Central memory CD8-positive, alpha-beta T cell (primary cell): Measurements from ENCODE around the gene REEP5.

Experiments used
- ATAC-seq: fragments of 150-1000 bp; cut with Tn5 transposase; replicated peaks from 2 replicates; pipeline ENCODE4 v1.10.0; 2022; ENCODE audit warnings: mild to moderate bottlenecking, moderate FRiP score, moderate number of reproducible peaks; ENCODE audit not compliant: poor library complexity, severe bottlenecking; ENCODE audit errors: extremely low read depth
- DNase-seq, 2 donors: peaks; one replicate each; pipeline ENCODE4 v3.0.0; 2021; ENCODE audit warnings: low spot score in 2 of 2
- H3K27ac Mint-ChIP-seq: one replicate; pipeline ENCODE4 v1.8.0; 2022; ENCODE audit warnings: low read depth, mild to moderate bottlenecking, moderate library complexity, mixed read lengths
- H3K27me3 Mint-ChIP-seq: one replicate; pipeline ENCODE4 v1.8.0; 2022; ENCODE audit warnings: mixed read lengths
- H3K36me3 Mint-ChIP-seq: one replicate; pipeline ENCODE4 v1.8.0; 2022; ENCODE audit warnings: mild to moderate bottlenecking, moderate library complexity, mixed read lengths; ENCODE audit not compliant: insufficient read depth
- H3K4me1 Mint-ChIP-seq: one replicate; pipeline ENCODE4 v1.8.0; 2022; ENCODE audit warnings: mixed read lengths
- H3K4me3 Mint-ChIP-seq: one replicate; pipeline ENCODE4 v1.8.0; 2022; ENCODE audit warnings: mild to moderate bottlenecking, moderate library complexity, mixed read lengths
- H3K9me3 Mint-ChIP-seq: one replicate; pipeline ENCODE4 v1.8.0; 2022; ENCODE audit warnings: mixed read lengths

The REEP5 gene

GRCh38 chr5:112923148-112923917 is 1.3 kb upstream of the REEP5 start:
- Mint-ChIP-seq H3K27me3 (no peaks in the 10 kb centered on the region), H3K4me1 (peaks cover 50% of the 10 kb centered on the region), H3K36me3 (peaks cover 19% of the 10 kb centered on the region), H3K9me3 (no peaks in the 10 kb centered on the region), H3K4me3 (peak overlapping the region; percentile 82), H3K27ac (peak overlapping the region; percentile 98)
- ATAC-seq (peak; percentile 73), DNase-seq (peak; percentile 30 to 67)

- Mint-ChIP-seq H3K36me3 (peaks cover 25% of the 10 kb centered on the region), H3K27me3 (no peaks in the 10 kb centered on the region), H3K27ac (peak overlapping the region; percentile 98), H3K4me1 (peaks cover 69% of the 10 kb centered on the region), H3K9me3 (no peaks in the 10 kb centered on the region), H3K4me3 (peak overlapping the region; percentile 82)
- ATAC-seq: peak; percentile 16
- DNase-seq: peak; percentile 33
Measured at GRCh38 chr5:112921026-112921832, 798 bp downstream of the REEP5 start.

GRCh38 chr5:112919972-112920371 is 2.1 kb downstream of the REEP5 start:
- no peak for DNase-seq
- H3K4me3 Mint-ChIP-seq: peak overlapping the region; percentile 82
- no peaks in the 10 kb centered on the region for H3K9me3 Mint-ChIP-seq
- H3K4me1 Mint-ChIP-seq: peaks cover 81% of the 10 kb centered on the region
- ATAC-seq: no peak
- H3K27me3 Mint-ChIP-seq: no peaks in the 10 kb centered on the region
- peaks cover 32% of the 10 kb centered on the region for H3K36me3 Mint-ChIP-seq
- no peak overlapping the region for H3K27ac Mint-ChIP-seq

GRCh38 chr5:112918679-112919078 is 3.3 kb downstream of the REEP5 start:
- no peaks in the 10 kb centered on the region for H3K27me3 Mint-ChIP-seq
- H3K4me3 Mint-ChIP-seq: peak overlapping the region; percentile 40
- DNase-seq: no peak
- ATAC-seq: no peak
- H3K27ac Mint-ChIP-seq: no peak overlapping the region
- peaks cover 37% of the 10 kb centered on the region for H3K36me3 Mint-ChIP-seq
- peaks cover 78% of the 10 kb centered on the region for H3K4me1 Mint-ChIP-seq
- no peaks in the 10 kb centered on the region for H3K9me3 Mint-ChIP-seq

- H3K9me3 Mint-ChIP-seq: no peaks in the 10 kb centered on the region
- peaks cover 76% of the 10 kb centered on the region for H3K4me1 Mint-ChIP-seq
- H3K27me3 Mint-ChIP-seq: no peaks in the 10 kb centered on the region
- peaks cover 32% of the 10 kb centered on the region for H3K36me3 Mint-ChIP-seq
- H3K4me3 Mint-ChIP-seq: peak overlapping the region; percentile 19
- no peak for ATAC-seq
- no peak for DNase-seq
- H3K27ac Mint-ChIP-seq: peak overlapping the region; percentile 2
Measured at GRCh38 chr5:112918136-112918535, 3.9 kb downstream of the REEP5 start.

GRCh38 chr5:112917453-112917995 is 4.5 kb downstream of the REEP5 start:
- no peaks in the 10 kb centered on the region for H3K9me3 Mint-ChIP-seq
- DNase-seq (no peak), ATAC-seq (no peak)
- H3K4me1 Mint-ChIP-seq: peaks cover 76% of the 10 kb centered on the region
- peak overlapping the region; percentile 2 for H3K27ac Mint-ChIP-seq
- H3K4me3 Mint-ChIP-seq: peak overlapping the region; percentile 19
- H3K36me3 Mint-ChIP-seq: peaks cover 29% of the 10 kb centered on the region
- H3K27me3 Mint-ChIP-seq: no peaks in the 10 kb centered on the region

GRCh38 chr5:112915831-112916230 is 6.2 kb downstream of the REEP5 start:
- Mint-ChIP-seq H3K27me3 (no peaks in the 10 kb centered on the region), H3K36me3 (peaks cover 25% of the 10 kb centered on the region), H3K4me3 (peak overlapping the region; percentile 27), H3K27ac (peak overlapping the region; percentile 58), H3K9me3 (no peaks in the 10 kb centered on the region), H3K4me1 (peaks cover 84% of the 10 kb centered on the region)
- ATAC-seq (peak; percentile 78), DNase-seq (no peak)

GRCh38 chr5:112914584-112914983 is 7.4 kb downstream of the REEP5 start:
- no peak for DNase-seq
- Mint-ChIP-seq H3K27me3 (no peaks in the 10 kb centered on the region), H3K9me3 (no peaks in the 10 kb centered on the region), H3K4me1 (peaks cover 76% of the 10 kb centered on the region), H3K4me3 (no peak overlapping the region), H3K27ac (no peak overlapping the region), H3K36me3 (peaks cover 32% of the 10 kb centered on the region)
- ATAC-seq: no peak

GRCh38 chr5:112910529-112910928 is 11.5 kb downstream of the REEP5 start:
- DNase-seq (no peak), ATAC-seq (no peak)
- H3K9me3 Mint-ChIP-seq: no peaks in the 10 kb centered on the region
- no peaks in the 10 kb centered on the region for H3K27me3 Mint-ChIP-seq
- H3K4me1 Mint-ChIP-seq: peaks cover 59% of the 10 kb centered on the region
- H3K36me3 Mint-ChIP-seq: peaks cover 38% of the 10 kb centered on the region
- H3K27ac Mint-ChIP-seq: no peak overlapping the region
- no peak overlapping the region for H3K4me3 Mint-ChIP-seq

GRCh38 chr5:112908854-112909253 is 13.2 kb downstream of the REEP5 start:
- DNase-seq (no peak), ATAC-seq (no peak)
- no peaks in the 10 kb centered on the region for H3K9me3 Mint-ChIP-seq
- peaks cover 51% of the 10 kb centered on the region for H3K4me1 Mint-ChIP-seq
- H3K27ac Mint-ChIP-seq: peak overlapping the region; percentile 29
- H3K36me3 Mint-ChIP-seq: peaks cover 32% of the 10 kb centered on the region
- H3K27me3 Mint-ChIP-seq: no peaks in the 10 kb centered on the region
- no peak overlapping the region for H3K4me3 Mint-ChIP-seq

- ATAC-seq (no peak), DNase-seq (no peak)
- H3K27me3 Mint-ChIP-seq: no peaks in the 10 kb centered on the region
- no peak overlapping the region for H3K4me3 Mint-ChIP-seq
- H3K9me3 Mint-ChIP-seq: no peaks in the 10 kb centered on the region
- H3K36me3 Mint-ChIP-seq: peaks cover 33% of the 10 kb centered on the region
- H3K27ac Mint-ChIP-seq: peak overlapping the region; percentile 51
- H3K4me1 Mint-ChIP-seq: peaks cover 53% of the 10 kb centered on the region
Measured at GRCh38 chr5:112907166-112907631, 14.8 kb downstream of the REEP5 start.

GRCh38 chr5:112906637-112907036 is 15.4 kb downstream of the REEP5 start:
- ATAC-seq: no peak
- Mint-ChIP-seq H3K9me3 (no peaks in the 10 kb centered on the region), H3K27ac (no peak overlapping the region), H3K4me3 (no peak overlapping the region), H3K36me3 (peaks cover 38% of the 10 kb centered on the region), H3K27me3 (no peaks in the 10 kb centered on the region), H3K4me1 (peaks cover 48% of the 10 kb centered on the region)
- DNase-seq: no peak
